Cardiac fibroblast (primary cell): Measurements from ENCODE around the gene DUSP1.
A peak's percentile ranks its signal among the peaks of the same experiment; 100 is the strongest.
"Not testable (repeated sequence)": the region's sequence is repeated elsewhere in the genome, so short reads cannot be mapped to it uniquely, and the experiment has no call there.

Experiments
- DNase-seq, 2 donors: peaks; one replicate each; pipeline versions ENCODE4 v3.0.0 to v3.0.0-alpha.2; 2010; ENCODE audit warnings: low read depth in 2 of 2
- H3K4me3 ChIP-seq, 2 donors: replicated peaks in 1 of 2; 1 replicate in 1 of 2; 2 replicates in 1 of 2; pipeline ENCODE4 v1.5.1; 2011; ENCODE audit warnings: low read depth in 2 of 2, low read length in 2 of 2, mild to moderate bottlenecking in 2 of 2, moderate library complexity in 1 of 2
- CTCF ChIP-seq: IDR thresholded peaks from one replicate; pipeline ENCODE4 v1.5.1; 2011; ENCODE audit warnings: low read depth, mild to moderate bottlenecking, low read length, inconsistent platforms

DUSP1 gene

GRCh38 chr5:172791286-172791685 is 20.3 kb upstream of the DUSP1 start:
- TF ChIP-seq CTCF, result no peak
- no peak overlapping the region for H3K4me3 ChIP-seq

GRCh38 chr5:172790496-172790889 is 19.5 kb upstream of the DUSP1 start:
- DNase-seq, result no peak
- no peak overlapping the region for H3K4me3 ChIP-seq
- no peak for TF ChIP-seq CTCF

More at GRCh38 chr5:172791286-172791685, 20.3 kb upstream of the DUSP1 start:
- no peak for DNase-seq

- DNase-seq, result peak in 1 of 2 donors; percentile 74
- no peak for TF ChIP-seq CTCF
- H3K4me3 ChIP-seq, result no peak overlapping the region
These were observed 18.9 kb upstream of the DUSP1 start for GRCh38 chr5:172789687-172790495.

- TF ChIP-seq CTCF, result no peak
- H3K4me3 ChIP-seq, result no peak overlapping the region
- DNase-seq, result peak in 1 of 2 donors; percentile 46
These were observed 18.0 kb upstream of the DUSP1 start for GRCh38 chr5:172788771-172789686.

GRCh38 chr5:172787538-172787937 is 16.5 kb upstream of the DUSP1 start:
- DNase-seq, H3K4me3 ChIP-seq: not testable (repeated sequence)

GRCh38 chr5:172786736-172787462 is 15.9 kb upstream of the DUSP1 start:
- H3K4me3 ChIP-seq, result no peak overlapping the region
- no peak for DNase-seq
- no peak for TF ChIP-seq CTCF
